Heart left ventricle (tissue), 16 donors: ENCODE results near the gene PKP3. TPM values are rescaled to one million over a fixed set of nuclear protein-coding genes. Genes with fewer than 3 reads are reported as not detected.
"Not testable (repeated sequence)": the region's sequence is repeated elsewhere in the genome, so short reads cannot be mapped to it uniquely, and the experiment has no call there.

Experiments
- ATAC-seq, 4 donors: fragments of 200-7000 bp; cut with Tn5 transposase; one replicate each; pipeline ENCODE4 v1.9.1; 2020 to 2022; ENCODE audit warnings: moderate library complexity in 4 of 4, mild to moderate bottlenecking in 3 of 4, moderate number of reproducible peaks in 1 of 4
- DNase-seq, 5 donors: peaks; one replicate each; pipeline ENCODE4 v3.0.0-alpha.2; 2020
- H3K27ac ChIP-seq, 12 donors: fragments of 200-600 bp; sonication (generic) in 4 of 12; one replicate each; pipeline versions ENCODE4 v1.5.0 to v1.8.0; 2016 to 2022; ENCODE audit warnings: mild to moderate bottlenecking in 2 of 12
- H3K27me3 ChIP-seq, 9 donors: fragments of 200-600 bp; sonication (generic) in 2 of 9; one replicate each; pipeline versions ENCODE4 v1.5.1 to v1.8.0; 2016 to 2022; ENCODE audit warnings: mild to moderate bottlenecking in 3 of 9
- H3K36me3 ChIP-seq, 9 donors: fragments of 200-600 bp; sonication (generic) in 2 of 9; one replicate each; pipeline versions ENCODE4 v1.5.0 to v1.8.0; 2018 to 2022; ENCODE audit warnings: mild to moderate bottlenecking in 2 of 9
- H3K4me1 ChIP-seq, 12 donors: fragments of 200-600 bp; sonication (generic) in 4 of 12; one replicate each; pipeline versions ENCODE4 v1.5.0 to v1.8.0; 2016 to 2022; ENCODE audit warnings: mild to moderate bottlenecking in 3 of 12
- H3K4me3 ChIP-seq, 12 donors: fragments of 200-600 bp; sonication (generic) in 4 of 12; one replicate each; pipeline versions ENCODE4 v1.5.0 to v1.8.0; 2017 to 2022; ENCODE audit warnings: mild to moderate bottlenecking in 9 of 12, moderate library complexity in 4 of 12
- H3K9me3 ChIP-seq, 12 donors: fragments of 200-600 bp; sonication (generic) in 4 of 12; one replicate each; pipeline versions ENCODE4 v1.5.0 to v1.8.0; 2016 to 2022; ENCODE audit warnings: mild to moderate bottlenecking in 1 of 12
- CTCF ChIP-seq, 12 donors: fragments of 200-600 bp; sonication (generic) in 4 of 12; IDR thresholded peaks; one replicate each; pipeline versions ENCODE4 v1.5.0 to v1.8.0; 2018 to 2022; ENCODE audit warnings: antibody characterized with exemption in 12 of 12, mild to moderate bottlenecking in 5 of 12
- POLR2A ChIP-seq, 2 donors: fragments of 450-650 bp; IDR thresholded peaks; one replicate each; pipeline ENCODE4 v1.6.1; 2017; ENCODE audit warnings: antibody characterized with exemption in 2 of 2, mild to moderate bottlenecking in 2 of 2, moderate library complexity in 2 of 2
- WGBS, 4 donors: extraction: QIAGEN DNeasy Blood & Tissue Kit in 2 of 4; methylation state at CpG; one replicate each; pipeline versions ENCODE4 v1.1.5 to v1.1.7; 2013 to 2018; 5-methylcytosine and 5-hydroxymethylcytosine counted together
- intact Hi-C, 10 donors: fragments of 100-400 bp; cut with DNase I; formaldehyde crosslinking; loops; one replicate each; pipeline versions ENCODE4 v1.11.1 to v1.14.2; 2022
- polyA plus RNA-seq, 2 donors: library from polyadenylated mRNA; stranded (reverse); fragments of 200-250 nt; gene quantifications; one replicate each; pipeline ENCODE4 v1.2.3, GENCODE V29; 2013
- total RNA-seq, 9 donors: library from RNA; depleted of rRNA in 2 of 9; stranded (reverse); fragments of >200 nt in 2 of 9; fragmentation: NEBNext Ultra II Directional in 3 of 9; extraction: Animal tissue kit (Norgen Biotek cat#: 25700) in 3 of 9; gene quantifications; one replicate each; pipeline versions ENCODE4 v1.1.0 to v1.2.4, GENCODE V29; 2016 to 2023
- donor health status: ischemic (EF 13 %, LVEDD 7.1; RV severe dilation, severe dysfunction).
- donor health status: healthy with polysubstance abuse.
- donor health status: DM: no; HTN: yes; CAD: no.
- donor health status: DM: no; HTN: no; CAD: no.
- donor health status: ischemic (EF 25% LVEDD 6.9; RV normal size, moderate dysfunction).
- donor health status: ischemic (EF 25% LVEDD 5.7; RV mildly dilated, moderate dysfunction).
- donor health status: healthy.
- donor health status: DM: yes; HTN: yes; CAD: no.
- donor health status: ischemic (EF 35%, LVEDD 5.7; RV mildly dilated, moderate dysfunction).
- donor health status: nonischemic (EF 11% LVEDD 7.7; RV severe dilation, severe dysfunction).
- donor health status: DM: yes; HTN: yes; CAD: no.
- donor health status: PGD.
- donor health status: ischemic (EF 29% LVEDD 5.4; RV normal size, mild dysfunction).
- donor health status: nonischemic (EF 23%, LVEDD 6.1; RV moderate dilation, normal function).

The PKP3 gene
- total and polyA plus RNA-seq, 11 donors = 0.15 to 2.0 (median 0.61) TPM

- no peak for TF ChIP-seq CTCF (IDR thresholded peaks at IDR 0.05)
- no peak for TF ChIP-seq POLR2A (IDR thresholded peaks at IDR 0.05)
- H3K36me3 ChIP-seq = no peaks in the 10 kb centered on the region
- H3K27me3 ChIP-seq = peaks cover 0 to 7% (median 4%) of the 10 kb centered on the region in 9 donors
- H3K27ac ChIP-seq = no peak overlapping the region
- peaks cover 0 to 14% (median 6%) of the 10 kb centered on the region in 12 donors for H3K9me3 ChIP-seq
- no peak for ATAC-seq
- intact Hi-C loops = no loop called here
- WGBS, 4 donors = 87 to 97% (median 92%) methylated on average over 6 of the region's 6 CpGs
- H3K4me1 ChIP-seq = no peaks in the 10 kb centered on the region
- no peak overlapping the region for H3K4me3 ChIP-seq
- DNase-seq = no peak
Measured at GRCh38 chr11:386483-386882, 7.5 kb upstream of the PKP3 start.

- H3K4me1 ChIP-seq = no peaks in the 10 kb centered on the region
- DNase-seq (no peak), ATAC-seq (no peak)
- H3K36me3 ChIP-seq = no peaks in the 10 kb centered on the region
- no peak overlapping the region for H3K27ac ChIP-seq
- H3K9me3 ChIP-seq = peaks cover 0 to 14% (median 6%) of the 10 kb centered on the region in 12 donors
- H3K4me3 ChIP-seq = no peak overlapping the region
- WGBS, 4 donors = 50 to 61% (median 57%) methylated on average over 4 of the region's 4 CpGs
- intact Hi-C loops = no loop called here
- TF ChIP-seq POLR2A (IDR thresholded peaks at IDR 0.05) (no peak), CTCF (IDR thresholded peaks at IDR 0.05) (no peak)
- peaks cover 0 to 15% (median under 1%) of the 10 kb centered on the region in 9 donors for H3K27me3 ChIP-seq
Measured at GRCh38 chr11:387193-387793, 6.7 kb upstream of the PKP3 start.

GRCh38 chr11:389369-389768 is 4.6 kb upstream of the PKP3 start:
- H3K27me3 ChIP-seq = peaks cover 0 to 34% (median 4%) of the 10 kb centered on the region in 9 donors
- peaks cover 0 to 14% (median 6%) of the 10 kb centered on the region in 12 donors for H3K9me3 ChIP-seq
- 62 to 82% (median 81%) methylated on average over 10 to 17 of the region's 17 CpGs for WGBS, 4 donors
- H3K27ac ChIP-seq, H3K4me3 ChIP-seq, H3K4me1 ChIP-seq, ATAC-seq, DNase-seq, H3K36me3 ChIP-seq, intact Hi-C loops: not testable (repeated sequence)

DNA sequence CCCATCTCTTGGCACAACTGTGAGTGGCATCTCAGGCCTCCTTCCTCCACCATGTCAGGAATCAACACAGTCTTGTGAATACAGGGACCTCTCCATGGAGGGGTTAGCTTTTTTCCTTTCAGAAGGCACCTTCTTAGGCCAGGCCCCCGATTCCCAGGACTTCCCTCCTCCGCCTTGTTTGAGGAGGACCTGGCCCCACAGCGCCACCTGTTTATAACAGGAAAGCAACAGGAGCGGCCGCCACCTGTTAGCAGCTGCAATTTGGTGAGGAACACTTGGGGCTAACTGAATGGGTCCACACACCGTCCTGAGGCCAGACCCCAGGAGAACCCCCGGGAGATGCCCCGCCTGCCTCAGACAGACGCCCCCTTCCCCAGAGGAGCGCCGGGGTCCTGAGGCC is 3.8 kb upstream of the PKP3 start:
- DNase-seq = no peak
- 56 to 67% (median 62%) methylated on average over 6 to 10 of the region's 11 CpGs for WGBS, 4 donors

More for the DNA sequence above, 3.8 kb upstream of the PKP3 start:
- Histone ChIP-seq H3K4me1 (peaks cover 0 to 15% (median 0%) of the 10 kb centered on the region in 12 donors), H3K4me3 (no peak overlapping the region), H3K27me3 (peaks cover 0 to 40% (median 7%) of the 10 kb centered on the region in 9 donors), H3K36me3 (no peaks in the 10 kb centered on the region), H3K9me3 (peaks cover 0 to 14% (median 6%) of the 10 kb centered on the region in 12 donors), H3K27ac (no peak overlapping the region)
- no peak for TF ChIP-seq POLR2A (IDR thresholded peaks at IDR 0.05)
- no peak for TF ChIP-seq CTCF (IDR thresholded peaks at IDR 0.05)
- no peak for ATAC-seq
- intact Hi-C loops = no loop called here
